Neural cell (in vitro differentiated cells): ENCODE data around the gene NOL8. TPM values are rescaled to one million over a fixed set of nuclear protein-coding genes. Genes with fewer than 3 reads are reported as not detected.

ENCODE experiments used
- H2AFZ ChIP-seq: fragments of 200-600, 300-800 bp; sonication (generic), shearing (Covaris generic); 2 replicates; pipeline ENCODE4 v1.6.0; 2014; ENCODE audit warnings: low read depth, mild to moderate bottlenecking, antibody characterized with exemption, low read length, moderate library complexity
- H3F3A ChIP-seq: fragments of 200-600 bp; shearing (Covaris generic); 2 replicates; pipeline ENCODE4 v1.6.1; 2016; ENCODE audit warnings: mild to moderate bottlenecking, moderate library complexity, mixed read lengths, antibody characterized with exemption, low read length; ENCODE audit not compliant: insufficient read depth, poor library complexity, severe bottlenecking
- H3K27ac ChIP-seq: fragments of 200-600, 300-800 bp; sonication (generic), shearing (Covaris generic); 2 replicates; pipeline ENCODE4 v1.5.1; 2014; ENCODE audit warnings: mild to moderate bottlenecking, low read length, moderate library complexity
- H3K27me3 ChIP-seq: fragments of 300-800, 200-600 bp; sonication (generic), shearing (Covaris generic); 2 replicates; pipeline ENCODE4 v1.6.0; 2014; ENCODE audit warnings: mild to moderate bottlenecking, low read depth, low read length, moderate library complexity; ENCODE audit not compliant: insufficient read depth
- H3K36me3 ChIP-seq: fragments of 300-800, 200-600 bp; sonication (generic), shearing (Covaris generic); 2 replicates; pipeline ENCODE4 v1.5.1; 2014; ENCODE audit warnings: mild to moderate bottlenecking, antibody characterized with exemption, low read length, moderate library complexity; ENCODE audit not compliant: insufficient read depth
- H3K4me2 ChIP-seq: fragments of 300-800, 200-600 bp; sonication (generic), shearing (Covaris generic); 2 replicates; pipeline ENCODE4 v1.6.0; 2014; ENCODE audit warnings: mild to moderate bottlenecking, low read length
- H3K4me3 ChIP-seq: fragments of 300-800, 200-600 bp; sonication (generic), shearing (Covaris generic); 2 replicates; pipeline ENCODE4 v1.5.1; 2014; ENCODE audit warnings: mild to moderate bottlenecking, low read length, moderate library complexity
- H3K79me2 ChIP-seq: fragments of 200-600 bp; shearing (Covaris generic); replicated peaks from 2 replicates; pipeline ENCODE4 v1.6.0; 2014; ENCODE audit warnings: mild to moderate bottlenecking, low read length, moderate library complexity; ENCODE audit not compliant: insufficient read depth
- H3K9ac ChIP-seq: fragments of 300-800, 200-600 bp; sonication (generic), shearing (Covaris generic); 2 replicates; pipeline ENCODE4 v1.6.1; 2016; ENCODE audit warnings: mild to moderate bottlenecking, low read length, mixed read lengths
- H3K9me2 ChIP-seq: fragments of 200-600 bp; shearing (Covaris generic); 2 replicates; pipeline ENCODE4 v1.6.1; 2016; ENCODE audit warnings: mild to moderate bottlenecking, low read length, mixed read lengths; ENCODE audit not compliant: insufficient read depth
- H3K9me3 ChIP-seq: fragments of 200-600, 300-800 bp; sonication (generic), shearing (Covaris generic); 2 replicates; pipeline ENCODE4 v1.6.1; 2016; ENCODE audit warnings: mild to moderate bottlenecking, mixed run types, low read length, moderate library complexity, mixed read lengths
- H4K20me1 ChIP-seq: fragments of 200-600 bp; shearing (Covaris generic); 2 replicates; pipeline ENCODE4 v1.6.1; 2016; ENCODE audit warnings: mild to moderate bottlenecking, mixed run types; ENCODE audit not compliant: insufficient read depth
- EP300 ChIP-seq: fragments of 450-650 bp; conservative IDR thresholded peaks from 2 replicates; pipeline ENCODE4 v1.6.1; 2014; ENCODE audit warnings: antibody characterized with exemption, mild to moderate bottlenecking, moderate library complexity; ENCODE audit not compliant: poor library complexity, severe bottlenecking
- EZH2 ChIP-seq: fragments of 200-600, 300-800 bp; shearing (Covaris generic), sonication (generic); IDR thresholded peaks from 2 replicates; pipeline ENCODE4 v1.6.1; 2014; ENCODE audit warnings: antibody characterized with exemption, low read length, borderline replicate concordance, mild to moderate bottlenecking; ENCODE audit not compliant: insufficient read depth, poor library complexity, severe bottlenecking
- MXI1 ChIP-seq: fragments of 450-650 bp; conservative IDR thresholded peaks from 2 replicates; pipeline ENCODE4 v1.6.1; 2014; ENCODE audit warnings: antibody characterized with exemption, mild to moderate bottlenecking; ENCODE audit not compliant: poor library complexity, severe bottlenecking
- POLR2AphosphoS5 ChIP-seq: IDR thresholded peaks from 2 replicates; pipeline ENCODE4 v1.6.1; 2012
- RAD21 ChIP-seq: fragments of 450-650 bp; conservative IDR thresholded peaks from 2 replicates; pipeline ENCODE4 v1.6.1; 2014; ENCODE audit warnings: antibody characterized with exemption, mild to moderate bottlenecking, moderate library complexity
- REST ChIP-seq: IDR thresholded peaks from 2 replicates; pipeline ENCODE4 v1.6.1; 2012; ENCODE audit warnings: borderline replicate concordance
- SMC3 ChIP-seq: fragments of 450-650 bp; conservative IDR thresholded peaks from 2 replicates; pipeline ENCODE4 v1.6.1; 2014; ENCODE audit warnings: antibody characterized with exemption, mild to moderate bottlenecking, moderate library complexity; ENCODE audit not compliant: poor library complexity
- TAF1 ChIP-seq: IDR thresholded peaks from 2 replicates; pipeline ENCODE4 v1.6.1; 2012; ENCODE audit warnings: low read depth
- polyA plus RNA-seq: library from polyadenylated mRNA; depleted of rRNA; stranded (reverse); fragments of >200 nt; gene quantifications from 2 replicates; pipeline ENCODE4 v1.2.3, GENCODE V29; 2014
- TF ChIP-seq, protein P1 (sequence below): fragments of 450-650 bp; IDR thresholded peaks from 2 replicates; pipeline ENCODE4 v1.5.1; 2014; ENCODE audit warnings: antibody characterized with exemption, mild to moderate bottlenecking, moderate library complexity; ENCODE audit not compliant: poor library complexity, severe bottlenecking

The NOL8 gene
- polyA plus RNA-seq, 1 donor from 2014 or later, result 25.3 TPM

DNA sequence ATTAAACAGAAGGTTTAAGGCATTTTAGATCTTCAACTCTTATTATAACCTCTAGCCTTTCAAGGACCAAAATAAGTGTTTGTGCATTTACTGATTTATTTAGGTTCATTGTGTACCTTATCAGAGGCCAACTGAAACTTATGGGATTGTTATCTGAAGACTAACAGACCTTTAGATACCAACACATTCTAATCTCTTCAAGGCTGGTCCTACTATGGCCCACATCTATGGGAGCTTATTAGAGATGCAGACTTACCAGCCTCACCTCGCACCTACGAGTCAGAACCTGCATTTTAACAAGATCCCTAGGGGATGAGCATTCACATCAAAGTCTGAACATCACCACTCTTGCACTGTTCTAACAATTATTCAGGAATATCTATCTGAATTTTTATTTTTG is 33.6 kb downstream of the NOL8 start:
- no peaks in the 10 kb centered on the region for H3F3A ChIP-seq
- H3K79me2 ChIP-seq, result peaks cover 38% of the 10 kb centered on the region
- H3K9ac ChIP-seq, result no peak overlapping the region
- no peaks in the 10 kb centered on the region for H3K36me3 ChIP-seq
- no peaks in the 10 kb centered on the region for H3K9me2 ChIP-seq
- no peak overlapping the region for H3K27ac ChIP-seq
- no peak overlapping the region for H2AFZ ChIP-seq
- TF ChIP-seq REST (no peak), RAD21 (no peak), MXI1 (no peak), POLR2AphosphoS5 (no peak), SMC3 (no peak), EZH2 (no peak), EP300 (no peak), TAF1 (no peak)
- TF ChIP-seq, protein P1, sequence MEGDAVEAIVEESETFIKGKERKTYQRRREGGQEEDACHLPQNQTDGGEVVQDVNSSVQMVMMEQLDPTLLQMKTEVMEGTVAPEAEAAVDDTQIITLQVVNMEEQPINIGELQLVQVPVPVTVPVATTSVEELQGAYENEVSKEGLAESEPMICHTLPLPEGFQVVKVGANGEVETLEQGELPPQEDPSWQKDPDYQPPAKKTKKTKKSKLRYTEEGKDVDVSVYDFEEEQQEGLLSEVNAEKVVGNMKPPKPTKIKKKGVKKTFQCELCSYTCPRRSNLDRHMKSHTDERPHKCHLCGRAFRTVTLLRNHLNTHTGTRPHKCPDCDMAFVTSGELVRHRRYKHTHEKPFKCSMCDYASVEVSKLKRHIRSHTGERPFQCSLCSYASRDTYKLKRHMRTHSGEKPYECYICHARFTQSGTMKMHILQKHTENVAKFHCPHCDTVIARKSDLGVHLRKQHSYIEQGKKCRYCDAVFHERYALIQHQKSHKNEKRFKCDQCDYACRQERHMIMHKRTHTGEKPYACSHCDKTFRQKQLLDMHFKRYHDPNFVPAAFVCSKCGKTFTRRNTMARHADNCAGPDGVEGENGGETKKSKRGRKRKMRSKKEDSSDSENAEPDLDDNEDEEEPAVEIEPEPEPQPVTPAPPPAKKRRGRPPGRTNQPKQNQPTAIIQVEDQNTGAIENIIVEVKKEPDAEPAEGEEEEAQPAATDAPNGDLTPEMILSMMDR, result no peak
- H4K20me1 ChIP-seq, result no peaks in the 10 kb centered on the region
- peak overlapping the region; percentile 80 for H3K4me3 ChIP-seq
- H3K27me3 ChIP-seq, result no peaks in the 10 kb centered on the region
- no peak overlapping the region for H3K4me2 ChIP-seq
- H3K9me3 ChIP-seq, result no peaks in the 10 kb centered on the region

DNA sequence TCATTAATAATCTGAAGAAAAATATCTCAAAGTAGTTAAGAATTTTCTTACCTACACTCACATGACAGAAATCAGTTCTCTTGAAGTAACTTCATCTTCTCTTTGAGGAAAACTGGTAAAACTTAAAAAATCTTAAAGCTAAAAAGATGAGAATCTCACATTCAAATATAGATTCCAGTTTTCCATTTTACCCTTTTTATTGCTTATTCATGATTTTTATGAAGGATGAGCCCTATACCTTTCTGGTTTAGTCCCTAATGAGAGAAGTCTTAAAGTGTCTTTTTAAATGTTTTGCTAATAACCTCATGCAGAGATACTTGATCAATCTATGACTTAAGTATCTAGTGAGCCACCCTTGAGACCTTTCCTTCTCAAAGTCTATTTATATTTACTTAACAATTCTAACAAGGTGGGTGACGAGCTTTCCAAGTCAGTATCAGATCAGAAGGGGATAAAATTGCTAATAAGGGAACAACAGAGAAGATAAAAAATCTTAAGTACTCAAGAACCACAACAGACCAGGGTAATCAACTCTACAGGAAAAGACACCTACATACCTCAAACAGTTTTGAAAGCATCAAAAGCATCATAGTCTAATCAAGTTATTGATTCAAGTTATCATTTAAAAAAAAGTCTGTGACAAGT is 34.2 kb downstream of the NOL8 start:
- TF ChIP-seq EP300 (no peak), POLR2AphosphoS5 (no peak), TAF1 (no peak), REST (no peak), EZH2 (no peak), RAD21 (no peak), MXI1 (no peak), SMC3 (no peak)
- TF ChIP-seq, protein P1, result no peak
- Histone ChIP-seq H3K79me2 (peaks cover 38% of the 10 kb centered on the region), H3F3A (no peaks in the 10 kb centered on the region), H3K9ac (no peak overlapping the region), H3K4me3 (no peak overlapping the region), H3K27me3 (no peaks in the 10 kb centered on the region), H3K4me2 (no peak overlapping the region), H3K27ac (no peak overlapping the region), H3K9me2 (no peaks in the 10 kb centered on the region), H4K20me1 (no peaks in the 10 kb centered on the region), H3K36me3 (no peaks in the 10 kb centered on the region), H2AFZ (no peak overlapping the region), H3K9me3 (no peaks in the 10 kb centered on the region)
